Adrenal gland (tissue), 12 donors: Measurements from ENCODE around the gene DPP7. TPM values are rescaled to one million over a fixed set of nuclear protein-coding genes. Genes with fewer than 3 reads are reported as not detected.
A peak's percentile ranks its signal among the peaks of the same experiment; 100 is the strongest.
"Not testable (repeated sequence)": the region's sequence is repeated elsewhere in the genome, so short reads cannot be mapped to it uniquely, and the experiment has no call there.

Experiments
- DNase-seq, 7 donors: peaks; one replicate each; pipeline ENCODE4 v3.0.0-alpha.2; 2019 to 2020
- H3K27ac ChIP-seq, 5 donors: fragments of 200-600 bp; sonication (generic) in 4 of 5; 1 replicate in 3 of 5; 2 replicates in 2 of 5; pipeline versions ENCODE4 v1.5.1 to v1.8.0; 2016 to 2020; ENCODE audit warnings: mild to moderate bottlenecking in 1 of 5
- H3K27me3 ChIP-seq: fragments of 200-600 bp; 2 replicates; pipeline ENCODE4 v1.8.0; 2021
- H3K36me3 ChIP-seq, 2 donors: fragments of 200-600 bp; replicated peaks in 1 of 2; 1 replicate in 1 of 2; 2 replicates in 1 of 2; pipeline versions ENCODE4 v1.5.1 to v1.8.0; 2018 to 2022
- H3K4me1 ChIP-seq, 2 donors: fragments of 200-600 bp; replicated peaks in 1 of 2; 1 replicate in 1 of 2; 2 replicates in 1 of 2; pipeline versions ENCODE4 v1.5.1 to v1.8.0; 2018 to 2021
- H3K4me3 ChIP-seq, 4 donors: fragments of 200-600 bp; sonication (generic) in 3 of 4; one replicate each; pipeline ENCODE4 v1.5.1; 2016 to 2018
- H3K9me3 ChIP-seq, 3 donors: fragments of 200-600 bp; sonication (generic) in 1 of 3; replicated peaks in 1 of 3; 1 replicate in 2 of 3; 2 replicates in 1 of 3; pipeline versions ENCODE4 v1.5.1 to v1.8.0; 2016 to 2021
- POLR2A ChIP-seq, 2 donors: fragments of 450-650 bp; IDR thresholded peaks; one replicate each; pipeline ENCODE4 v1.6.1; 2017; ENCODE audit warnings: antibody characterized with exemption in 2 of 2, mild to moderate bottlenecking in 2 of 2, moderate library complexity in 1 of 2
- WGBS, 4 donors: extraction: QIAGEN DNeasy Blood & Tissue Kit in 2 of 4; methylation state at CpG; one replicate each; pipeline versions ENCODE4 v1.1.5 to v1.1.7; 2013 to 2017; 5-methylcytosine and 5-hydroxymethylcytosine counted together
- intact Hi-C, 2 donors: fragments of 100-400 bp; cut with DNase I; formaldehyde crosslinking; loops; one replicate each; pipeline versions ENCODE4 v1.14.1 to v1.15.0; 2022 to 2023
- polyA plus RNA-seq, 3 donors: library from polyadenylated mRNA; stranded (reverse); fragments of 200-250 nt in 2 of 3; fragments of 350-450 nt in 1 of 3; fragmentation: Illumina TruSeq in 1 of 3; extraction: RNeasy Lipid Tissue Mini Kit (QIAGEN cat#74804) in 1 of 3; gene quantifications; one replicate each; pipeline ENCODE4 v1.2.3, GENCODE V29; 2013 to 2014
- total RNA-seq, 9 donors: library from RNA; depleted of rRNA in 4 of 9; stranded (reverse); fragments of >200 nt in 4 of 9; fragments of 120-200 nt in 1 of 9; fragmentation: NEBNext Ultra II Directional in 1 of 9; extraction: Animal tissue kit (Norgen Biotek cat#: 25700) in 1 of 9; gene quantifications; one replicate each; pipeline versions ENCODE4 v1.1.0 to v1.2.4, GENCODE V29; 2013 to 2023
- TF ChIP-seq, protein P1 (sequence below), 6 experiments: fragments of 450-650 bp in 4 of 6; fragments of 200-600 bp in 2 of 6; sonication (generic) in 1 of 6; IDR thresholded peaks; 1 replicate in 5 of 6; 2 replicates in 1 of 6; pipeline versions ENCODE4 v1.5.1 to v1.8.0; 2016 to 2021; ENCODE audit warnings: antibody characterized with exemption in 6 of 6, mild to moderate bottlenecking in 2 of 6, moderate library complexity in 1 of 6
- donor health status: healthy with polysubstance abuse.
- donor health status: Bipolar disorder and iron deficiency.
- donor health status: DM: yes; HTN: yes; CAD: no.
- donor health status: DM: no; HTN: no; CAD: no.
- donor health status: DM: no; HTN: no; CAD: no.
- donor health status: DM: yes; HTN: yes; CAD: no.

Gene DPP7
- total and polyA plus RNA-seq, 12 donors, result 52.6 to 1,938 (median 237) TPM

- Histone ChIP-seq H3K9me3 (no peaks in the 10 kb centered on the region), H3K27ac (no peak overlapping the region), H3K4me1 (peaks cover 0 to 4% of the 10 kb centered on the region in 2 donors), H3K4me3 (no peak overlapping the region), H3K27me3 (peaks cover 78% of the 10 kb centered on the region), H3K36me3 (no peaks in the 10 kb centered on the region)
- no peak for TF ChIP-seq POLR2A (IDR thresholded peaks at IDR 0.05)
- DNase-seq, result no peak
- WGBS, 4 donors, result 5 to 7% (median 7%) methylated on average over 16 to 25 of the region's 25 CpGs
- intact Hi-C loops, result no loop called here
Measured at GRCh38 chr9:137138058-137138721, 23.7 kb upstream of the DPP7 start.

DNA sequence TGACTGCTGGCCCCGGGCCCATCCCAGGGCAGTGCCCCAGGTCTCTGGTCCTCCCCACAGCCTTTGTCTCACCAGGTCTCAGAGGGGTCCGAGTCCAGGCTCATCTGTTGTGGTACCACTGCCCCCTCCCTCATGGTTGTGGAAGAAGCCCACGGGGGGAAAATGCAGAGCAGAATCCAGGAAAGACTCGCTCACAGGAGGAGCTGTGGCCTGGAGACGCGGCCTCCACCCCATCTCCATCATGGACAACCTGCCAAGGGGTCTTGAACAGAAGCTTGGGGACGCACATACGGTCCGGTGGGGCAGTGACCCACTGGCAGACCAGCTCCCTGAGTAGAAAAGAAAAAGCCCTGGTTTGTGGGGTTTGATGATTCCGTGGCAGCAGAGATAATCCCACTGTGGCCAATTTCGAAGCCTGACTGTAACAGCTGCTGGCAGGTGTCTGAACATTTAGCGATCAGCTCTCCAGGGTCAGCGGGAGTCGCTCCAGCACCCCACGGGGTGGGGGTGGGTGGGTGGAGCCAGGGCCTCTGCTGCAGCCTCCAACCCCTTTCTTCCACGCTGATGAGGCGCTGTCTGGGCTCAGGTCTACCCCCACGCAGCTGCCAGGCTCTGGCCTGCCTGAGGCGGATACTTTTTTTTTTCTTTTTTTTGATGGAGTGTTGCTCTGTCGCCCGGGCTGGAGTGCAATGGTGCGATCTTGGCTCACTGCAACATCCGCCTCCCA is 22.5 kb upstream of the DPP7 start:
- H3K27me3 ChIP-seq, result peaks cover 67% of the 10 kb centered on the region
- no peaks in the 10 kb centered on the region for H3K36me3 ChIP-seq
- no peak for TF ChIP-seq POLR2A (IDR thresholded peaks at IDR 0.05)
- TF ChIP-seq, protein P1, sequence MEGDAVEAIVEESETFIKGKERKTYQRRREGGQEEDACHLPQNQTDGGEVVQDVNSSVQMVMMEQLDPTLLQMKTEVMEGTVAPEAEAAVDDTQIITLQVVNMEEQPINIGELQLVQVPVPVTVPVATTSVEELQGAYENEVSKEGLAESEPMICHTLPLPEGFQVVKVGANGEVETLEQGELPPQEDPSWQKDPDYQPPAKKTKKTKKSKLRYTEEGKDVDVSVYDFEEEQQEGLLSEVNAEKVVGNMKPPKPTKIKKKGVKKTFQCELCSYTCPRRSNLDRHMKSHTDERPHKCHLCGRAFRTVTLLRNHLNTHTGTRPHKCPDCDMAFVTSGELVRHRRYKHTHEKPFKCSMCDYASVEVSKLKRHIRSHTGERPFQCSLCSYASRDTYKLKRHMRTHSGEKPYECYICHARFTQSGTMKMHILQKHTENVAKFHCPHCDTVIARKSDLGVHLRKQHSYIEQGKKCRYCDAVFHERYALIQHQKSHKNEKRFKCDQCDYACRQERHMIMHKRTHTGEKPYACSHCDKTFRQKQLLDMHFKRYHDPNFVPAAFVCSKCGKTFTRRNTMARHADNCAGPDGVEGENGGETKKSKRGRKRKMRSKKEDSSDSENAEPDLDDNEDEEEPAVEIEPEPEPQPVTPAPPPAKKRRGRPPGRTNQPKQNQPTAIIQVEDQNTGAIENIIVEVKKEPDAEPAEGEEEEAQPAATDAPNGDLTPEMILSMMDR (IDR thresholded peaks at IDR 0.05), result no peak
- WGBS, 4 donors, result 59 to 80% (median 65%) methylated on average over 15 to 23 of the region's 23 CpGs
- no peaks in the 10 kb centered on the region for H3K9me3 ChIP-seq
- H3K4me3 ChIP-seq, result no peak overlapping the region
- DNase-seq, result no peak
- no peak overlapping the region for H3K27ac ChIP-seq
- intact Hi-C loops, result no loop called here
- peaks cover 0 to 4% of the 10 kb centered on the region in 2 donors for H3K4me1 ChIP-seq

DNA sequence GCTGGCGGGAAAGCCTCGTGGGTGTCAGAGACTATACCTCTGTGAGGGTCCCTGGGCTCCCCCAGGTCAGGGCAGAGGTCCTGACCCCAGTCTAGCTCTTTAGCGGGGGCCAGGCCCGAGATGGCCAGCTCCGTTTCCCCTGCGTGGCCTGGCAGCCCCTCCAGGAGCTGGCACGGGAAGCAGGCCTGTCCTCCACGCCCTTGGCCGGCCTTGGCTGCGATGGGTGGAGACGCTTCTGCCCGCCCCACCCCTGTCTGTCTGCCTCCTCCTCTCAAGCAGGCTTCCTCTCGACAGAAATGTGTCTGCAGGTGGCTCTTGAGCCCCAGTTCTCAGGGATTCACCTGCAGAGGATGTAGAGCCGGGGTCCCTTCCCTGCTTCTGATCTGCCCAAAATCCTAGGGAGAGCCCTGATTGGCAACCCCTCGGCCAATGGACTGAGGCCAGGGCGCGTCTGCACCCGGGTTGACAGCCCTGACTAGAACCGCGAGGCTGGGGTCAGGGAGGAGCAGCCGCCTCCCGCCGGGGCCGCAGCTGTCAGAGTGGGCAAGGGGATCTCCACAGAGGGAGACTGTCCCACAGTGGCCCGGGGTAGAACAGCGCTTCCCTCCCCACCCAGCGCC is 21.8 kb upstream of the DPP7 start:
- intact Hi-C loops, result no loop called here
- DNase-seq, result peak in 1 of 7 donors; percentile 27
- no peaks in the 10 kb centered on the region for H3K36me3 ChIP-seq
- H3K27me3 ChIP-seq, result peaks cover 60% of the 10 kb centered on the region
- WGBS, 4 donors, result 0 to 28% (median 24%) methylated on average over 3 to 27 of the region's 27 CpGs
- no peak overlapping the region for H3K4me3 ChIP-seq
- no peaks in the 10 kb centered on the region for H3K9me3 ChIP-seq
- H3K4me1 ChIP-seq, result peaks cover 0 to 4% of the 10 kb centered on the region in 2 donors
- no peak overlapping the region for H3K27ac ChIP-seq
- TF ChIP-seq, protein P1 (IDR thresholded peaks at IDR 0.05), result no peak
- no peak for TF ChIP-seq POLR2A (IDR thresholded peaks at IDR 0.05)

GRCh38 chr9:137135154-137135553 is 20.6 kb upstream of the DPP7 start:
- peaks cover 48% of the 10 kb centered on the region for H3K27me3 ChIP-seq
- H3K4me3 ChIP-seq, H3K4me1 ChIP-seq, H3K9me3 ChIP-seq, intact Hi-C loops, DNase-seq, H3K36me3 ChIP-seq, H3K27ac ChIP-seq: not testable (repeated sequence)
- 74 to 79% (median 78%) methylated on average over 9 of the region's 9 CpGs for WGBS, 4 donors

DNA sequence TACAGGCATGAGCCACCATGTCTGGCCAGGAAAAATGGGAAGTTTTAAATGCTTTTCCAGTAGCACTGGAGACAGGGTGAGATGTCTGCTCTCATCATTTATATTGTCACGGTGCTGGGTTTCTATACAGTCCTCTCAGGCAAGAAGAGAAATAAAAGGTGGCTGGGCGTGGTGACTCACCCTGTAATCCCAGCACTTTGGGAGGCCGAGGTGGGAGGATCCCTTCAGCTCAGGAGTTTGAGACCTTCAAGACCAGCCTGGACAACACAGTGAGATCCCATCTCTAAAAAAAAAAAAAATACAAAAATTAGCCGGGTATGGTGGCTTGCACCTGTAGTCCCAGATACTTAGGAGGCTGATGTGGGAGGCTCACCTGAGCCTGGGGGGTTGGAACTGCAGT is 19.7 kb upstream of the DPP7 start:
- no peak for DNase-seq
- Histone ChIP-seq H3K27me3 (peaks cover 38% of the 10 kb centered on the region), H3K4me3 (no peak overlapping the region), H3K27ac (no peak overlapping the region), H3K9me3 (no peaks in the 10 kb centered on the region), H3K36me3 (no peaks in the 10 kb centered on the region), H3K4me1 (peaks cover 5 to 9% of the 10 kb centered on the region in 2 donors)
- no peak for TF ChIP-seq POLR2A (IDR thresholded peaks at IDR 0.05)
- TF ChIP-seq, protein P1 (IDR thresholded peaks at IDR 0.05), result no peak
- intact Hi-C loops, result no loop called here
- whole genome bisulfite sequencing, 4 donors, result 68 to 87% (median 78%) methylated on average over 4 of the region's 4 CpGs
